ENCODE measurements around the gene NFATC4. TPM values are rescaled to one million over a fixed set of nuclear protein-coding genes. Genes with fewer than 3 reads are reported as not detected.
"Not testable (repeated sequence)": the region's sequence is repeated elsewhere in the genome, so short reads cannot be mapped to it uniquely, and the experiment has no call there.

NFATC4 gene
- total RNA-seq (41.8 TPM), polyA plus RNA-seq (136 TPM)

GRCh38 chr14:24367514-24368211 is at the start of gene NFATC4:
Gene NFATC4 (plus strand): TSS chr14:24368184. CDS start chr14:24368341, 157 bp downstream.
- peak within 1 kb of the TSS; percentile 94 for H3K27ac ChIP-seq (ENCODE audit: low read depth)
- peak; percentile 85 for DNase-seq (ENCODE audit: extremely low spot score)
- peak within 1 kb of the TSS; percentile 65 for H3K4me3 ChIP-seq (ENCODE audit: low read depth, low read length)
- no peaks in the 10 kb centered on the region for H3K36me3 ChIP-seq (ENCODE audit: insufficient read depth)
- no peaks in the 10 kb centered on the region for H3K4me1 ChIP-seq (ENCODE audit: insufficient read depth)
- WGBS = 4% methylated on average over 21 of the region's 21 CpGs

GRCh38 chr14:24321212-24321975 is 46.6 kb upstream of the NFATC4 start:
- 84% methylated on average over 14 of the region's 14 CpGs for WGBS
- no peaks in the 10 kb centered on the region for H3K36me3 ChIP-seq (ENCODE audit: insufficient read depth)

GRCh38 chr14:24322672-24323071 is 45.3 kb upstream of the NFATC4 start:
- 57% methylated on average over 10 of the region's 10 CpGs for WGBS
- no peak overlapping the region for H3K4me3 ChIP-seq (ENCODE audit: low read depth, low read length)
- H3K36me3 ChIP-seq (ENCODE audit: insufficient read depth) = no peaks in the 10 kb centered on the region
- H3K27ac ChIP-seq (ENCODE audit: low read depth) = no peak overlapping the region
- no peak for DNase-seq (ENCODE audit: extremely low spot score)
- no peaks in the 10 kb centered on the region for H3K4me1 ChIP-seq (ENCODE audit: insufficient read depth)

More at GRCh38 chr14:24321212-24321975, 46.6 kb upstream of the NFATC4 start:
- Histone ChIP-seq H3K27ac (ENCODE audit: low read depth) (no peak overlapping the region), H3K4me1 (ENCODE audit: insufficient read depth) (no peaks in the 10 kb centered on the region), H3K4me3 (ENCODE audit: low read depth, low read length) (no peak overlapping the region)
- no peak for DNase-seq (ENCODE audit: extremely low spot score)

GRCh38 chr14:24323341-24323740 is 44.6 kb upstream of the NFATC4 start:
- Histone ChIP-seq H3K4me1 (ENCODE audit: insufficient read depth) (no peaks in the 10 kb centered on the region), H3K4me3 (ENCODE audit: low read depth, low read length) (no peak overlapping the region), H3K27ac (ENCODE audit: low read depth) (no peak overlapping the region), H3K36me3 (ENCODE audit: insufficient read depth) (no peaks in the 10 kb centered on the region)
- WGBS = 50% methylated on average over 3 of the region's 3 CpGs
- DNase-seq (ENCODE audit: extremely low spot score) = no peak

- no peak for DNase-seq (ENCODE audit: extremely low spot score)
- Histone ChIP-seq H3K36me3 (ENCODE audit: insufficient read depth) (no peaks in the 10 kb centered on the region), H3K4me3 (ENCODE audit: low read depth, low read length) (no peak overlapping the region), H3K4me1 (ENCODE audit: insufficient read depth) (no peaks in the 10 kb centered on the region), H3K27ac (ENCODE audit: low read depth) (no peak overlapping the region)
- WGBS = 78% methylated on average over 6 of the region's 6 CpGs
Measured at GRCh38 chr14:24324024-24324423, 44.0 kb upstream of the NFATC4 start.

- DNase-seq (ENCODE audit: extremely low spot score) = no peak
- 77% methylated on average over 5 of the region's 5 CpGs for WGBS
Measured at GRCh38 chr14:24325041-24325530, 42.9 kb upstream of the NFATC4 start.

GRCh38 chr14:24325963-24326362 is 42.0 kb upstream of the NFATC4 start:
- H3K4me1 ChIP-seq (ENCODE audit: insufficient read depth) = no peaks in the 10 kb centered on the region
- no peaks in the 10 kb centered on the region for H3K36me3 ChIP-seq (ENCODE audit: insufficient read depth)
- DNase-seq (ENCODE audit: extremely low spot score) = no peak
- 80% methylated on average over 9 of the region's 9 CpGs for WGBS
- no peak overlapping the region for H3K4me3 ChIP-seq (ENCODE audit: low read depth, low read length)
- H3K27ac ChIP-seq (ENCODE audit: low read depth) = no peak overlapping the region

More at GRCh38 chr14:24325041-24325530, 42.9 kb upstream of the NFATC4 start:
- Histone ChIP-seq H3K4me1 (ENCODE audit: insufficient read depth) (no peaks in the 10 kb centered on the region), H3K27ac (ENCODE audit: low read depth) (no peak overlapping the region), H3K36me3 (ENCODE audit: insufficient read depth) (no peaks in the 10 kb centered on the region), H3K4me3 (ENCODE audit: low read depth, low read length) (no peak overlapping the region)

GRCh38 chr14:24327303-24327702 is 40.7 kb upstream of the NFATC4 start:
- Histone ChIP-seq H3K4me3 (ENCODE audit: low read depth, low read length) (no peak overlapping the region), H3K4me1 (ENCODE audit: insufficient read depth) (no peaks in the 10 kb centered on the region), H3K27ac (ENCODE audit: low read depth) (no peak overlapping the region), H3K36me3 (ENCODE audit: insufficient read depth) (no peaks in the 10 kb centered on the region)
- no peak for DNase-seq (ENCODE audit: extremely low spot score)
- WGBS = 70% methylated on average over 2 of the region's 2 CpGs

GRCh38 chr14:24327914-24328313 is 40.1 kb upstream of the NFATC4 start:
- 4% methylated on average over 9 of the region's 9 CpGs for whole genome bisulfite sequencing
- DNase-seq (ENCODE audit: extremely low spot score) = not testable (repeated sequence)

GRCh38 chr14:24329073-24329663 is 38.8 kb upstream of the NFATC4 start:
- Histone ChIP-seq H3K4me1 (ENCODE audit: insufficient read depth) (no peaks in the 10 kb centered on the region), H3K4me3 (ENCODE audit: low read depth, low read length) (no peak overlapping the region), H3K36me3 (ENCODE audit: insufficient read depth) (no peaks in the 10 kb centered on the region), H3K27ac (ENCODE audit: low read depth) (no peak overlapping the region)
- DNase-seq (ENCODE audit: extremely low spot score) = no peak
- 87% methylated on average over 12 of the region's 12 CpGs for WGBS

More at GRCh38 chr14:24327914-24328313, 40.1 kb upstream of the NFATC4 start:
- not testable (repeated sequence) for H3K36me3 ChIP-seq (ENCODE audit: insufficient read depth); H3K4me3 ChIP-seq (ENCODE audit: low read depth, low read length); H3K4me1 ChIP-seq (ENCODE audit: insufficient read depth); H3K27ac ChIP-seq (ENCODE audit: low read depth)

GRCh38 chr14:24329736-24330135 is 38.2 kb upstream of the NFATC4 start:
- no peak overlapping the region for H3K4me3 ChIP-seq (ENCODE audit: low read depth, low read length)
- no peak for DNase-seq (ENCODE audit: extremely low spot score)
- no peaks in the 10 kb centered on the region for H3K4me1 ChIP-seq (ENCODE audit: insufficient read depth)
- 80% methylated on average over 9 of the region's 9 CpGs for WGBS
- no peak overlapping the region for H3K27ac ChIP-seq (ENCODE audit: low read depth)
- H3K36me3 ChIP-seq (ENCODE audit: insufficient read depth) = no peaks in the 10 kb centered on the region

GRCh38 chr14:24330973-24331674 is 36.9 kb upstream of the NFATC4 start:
- no peak for DNase-seq (ENCODE audit: extremely low spot score)
- H3K4me1 ChIP-seq (ENCODE audit: insufficient read depth) = no peaks in the 10 kb centered on the region
- H3K4me3 ChIP-seq (ENCODE audit: low read depth, low read length) = no peak overlapping the region
- H3K27ac ChIP-seq (ENCODE audit: low read depth) = no peak overlapping the region
- 91% methylated on average over 10 of the region's 10 CpGs for WGBS
- H3K36me3 ChIP-seq (ENCODE audit: insufficient read depth) = no peaks in the 10 kb centered on the region

- WGBS = 60% methylated on average over 26 of the region's 26 CpGs
- H3K27ac ChIP-seq (ENCODE audit: low read depth) = no peak overlapping the region
- H3K4me3 ChIP-seq (ENCODE audit: low read depth, low read length) = no peak overlapping the region
- no peak for DNase-seq (ENCODE audit: extremely low spot score)
- H3K4me1 ChIP-seq (ENCODE audit: insufficient read depth) = no peaks in the 10 kb centered on the region
- peaks cover 2% of the 10 kb centered on the region for H3K36me3 ChIP-seq (ENCODE audit: insufficient read depth)
Measured at GRCh38 chr14:24331731-24332267, 36.2 kb upstream of the NFATC4 start.
